ENCODE results near the gene PBX1.

The PBX1 gene

GRCh38 chr1:164885311-164885710, 326.3 kb downstream of the PBX1 start:
- DNase-seq, result no peak
- Histone ChIP-seq H3K36me3 (ENCODE audit: insufficient read depth, low read length) (no peaks in the 10 kb centered on the region), H3K4me1 (ENCODE audit: insufficient read depth, low read length) (no peaks in the 10 kb centered on the region), H4K20me1 (ENCODE audit: insufficient read depth, low read length) (no peaks in the 10 kb centered on the region), H3K27me3 (ENCODE audit: insufficient read depth, low read length, poor library complexity) (no peaks in the 10 kb centered on the region), H3K27ac (ENCODE audit: low read length) (no peak overlapping the region), H3K4me3 (ENCODE audit: low read depth in 1 of 2, low read length in 2 of 2) (no peak overlapping the region), H3K9me3 (ENCODE audit: insufficient read depth, low read length, severe bottlenecking) (no peaks in the 10 kb centered on the region), H3K9ac (ENCODE audit: low read depth, low read length) (no peak overlapping the region), H2AFZ (ENCODE audit: low read depth, low read length) (no peak overlapping the region), H3K79me2 (ENCODE audit: insufficient read depth, low read length) (no peaks in the 10 kb centered on the region), H3K4me2 (ENCODE audit: insufficient read depth, low read length) (no peak overlapping the region)
- no peak for ATAC-seq (ENCODE audit: insufficient read depth, low read depth)
- TF ChIP-seq, protein P1, sequence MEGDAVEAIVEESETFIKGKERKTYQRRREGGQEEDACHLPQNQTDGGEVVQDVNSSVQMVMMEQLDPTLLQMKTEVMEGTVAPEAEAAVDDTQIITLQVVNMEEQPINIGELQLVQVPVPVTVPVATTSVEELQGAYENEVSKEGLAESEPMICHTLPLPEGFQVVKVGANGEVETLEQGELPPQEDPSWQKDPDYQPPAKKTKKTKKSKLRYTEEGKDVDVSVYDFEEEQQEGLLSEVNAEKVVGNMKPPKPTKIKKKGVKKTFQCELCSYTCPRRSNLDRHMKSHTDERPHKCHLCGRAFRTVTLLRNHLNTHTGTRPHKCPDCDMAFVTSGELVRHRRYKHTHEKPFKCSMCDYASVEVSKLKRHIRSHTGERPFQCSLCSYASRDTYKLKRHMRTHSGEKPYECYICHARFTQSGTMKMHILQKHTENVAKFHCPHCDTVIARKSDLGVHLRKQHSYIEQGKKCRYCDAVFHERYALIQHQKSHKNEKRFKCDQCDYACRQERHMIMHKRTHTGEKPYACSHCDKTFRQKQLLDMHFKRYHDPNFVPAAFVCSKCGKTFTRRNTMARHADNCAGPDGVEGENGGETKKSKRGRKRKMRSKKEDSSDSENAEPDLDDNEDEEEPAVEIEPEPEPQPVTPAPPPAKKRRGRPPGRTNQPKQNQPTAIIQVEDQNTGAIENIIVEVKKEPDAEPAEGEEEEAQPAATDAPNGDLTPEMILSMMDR (IDR thresholded peaks at IDR 0.05; ENCODE audit: borderline replicate concordance, extremely low read depth, low read length, poor library complexity, severe bottlenecking), result no peak
- TF ChIP-seq EZH2 (IDR thresholded peaks at IDR 0.05; ENCODE audit: borderline replicate concordance, low read depth, low read length, severe bottlenecking), result no peak

GRCh38 chr1:164886101-164886500, 327.1 kb downstream of the PBX1 start:
- TF ChIP-seq, protein P1 (IDR thresholded peaks at IDR 0.05; ENCODE audit: borderline replicate concordance, extremely low read depth, low read length, poor library complexity, severe bottlenecking), result no peak
- no peak for TF ChIP-seq EZH2 (IDR thresholded peaks at IDR 0.05; ENCODE audit: borderline replicate concordance, low read depth, low read length, severe bottlenecking)
- H3K4me3 ChIP-seq (ENCODE audit: low read depth in 1 of 2, low read length in 2 of 2), result no peak overlapping the region
- no peaks in the 10 kb centered on the region for H3K79me2 ChIP-seq (ENCODE audit: insufficient read depth, low read length)
- no peaks in the 10 kb centered on the region for H4K20me1 ChIP-seq (ENCODE audit: insufficient read depth, low read length)
- no peak overlapping the region for H3K27ac ChIP-seq (ENCODE audit: low read length)
- H2AFZ ChIP-seq (ENCODE audit: low read depth, low read length), result no peak overlapping the region
- no peaks in the 10 kb centered on the region for H3K4me1 ChIP-seq (ENCODE audit: insufficient read depth, low read length)
- H3K4me2 ChIP-seq (ENCODE audit: insufficient read depth, low read length), result no peak overlapping the region
- ATAC-seq (ENCODE audit: insufficient read depth, low read depth) (no peak), DNase-seq (no peak)
- no peaks in the 10 kb centered on the region for H3K9me3 ChIP-seq (ENCODE audit: insufficient read depth, low read length, severe bottlenecking)
- no peaks in the 10 kb centered on the region for H3K27me3 ChIP-seq (ENCODE audit: insufficient read depth, low read length, poor library complexity)
- no peaks in the 10 kb centered on the region for H3K36me3 ChIP-seq (ENCODE audit: insufficient read depth, low read length)
- H3K9ac ChIP-seq (ENCODE audit: low read depth, low read length), result no peak overlapping the region

- H3K4me2 ChIP-seq (ENCODE audit: insufficient read depth, low read length), result no peak overlapping the region
- H3K9ac ChIP-seq (ENCODE audit: low read depth, low read length), result no peak overlapping the region
- no peak overlapping the region for H2AFZ ChIP-seq (ENCODE audit: low read depth, low read length)
- no peaks in the 10 kb centered on the region for H3K4me1 ChIP-seq (ENCODE audit: insufficient read depth, low read length)
- H3K36me3 ChIP-seq (ENCODE audit: insufficient read depth, low read length), result no peaks in the 10 kb centered on the region
- no peaks in the 10 kb centered on the region for H4K20me1 ChIP-seq (ENCODE audit: insufficient read depth, low read length)
- no peak overlapping the region for H3K27ac ChIP-seq (ENCODE audit: low read length)
- no peaks in the 10 kb centered on the region for H3K27me3 ChIP-seq (ENCODE audit: insufficient read depth, low read length, poor library complexity)
- H3K9me3 ChIP-seq (ENCODE audit: insufficient read depth, low read length, severe bottlenecking), result no peaks in the 10 kb centered on the region
- no peak for DNase-seq
- TF ChIP-seq EZH2 (IDR thresholded peaks at IDR 0.05; ENCODE audit: borderline replicate concordance, low read depth, low read length, severe bottlenecking), result no peak
- TF ChIP-seq, protein P1 (IDR thresholded peaks at IDR 0.05; ENCODE audit: borderline replicate concordance, extremely low read depth, low read length, poor library complexity, severe bottlenecking), result no peak
- no peak for ATAC-seq (ENCODE audit: insufficient read depth, low read depth)
- no peak overlapping the region for H3K4me3 ChIP-seq (ENCODE audit: low read depth in 1 of 2, low read length in 2 of 2)
- no peaks in the 10 kb centered on the region for H3K79me2 ChIP-seq (ENCODE audit: insufficient read depth, low read length)
Measured at GRCh38 chr1:164891615-164892014, 332.6 kb downstream of the PBX1 start.

All from DND-41 (cell line).